GM21717 (cell line): ENCODE measurements around the gene ZCCHC7.

Experiments
- ATAC-seq: cut with Tn5 transposase; IDR thresholded peaks from one replicate; pipeline ENCODE4 v1.9.1; 2021; ENCODE audit warnings: mild to moderate bottlenecking, moderate library complexity; ENCODE audit not compliant: unreplicated experiment

ZCCHC7 gene

DNA sequence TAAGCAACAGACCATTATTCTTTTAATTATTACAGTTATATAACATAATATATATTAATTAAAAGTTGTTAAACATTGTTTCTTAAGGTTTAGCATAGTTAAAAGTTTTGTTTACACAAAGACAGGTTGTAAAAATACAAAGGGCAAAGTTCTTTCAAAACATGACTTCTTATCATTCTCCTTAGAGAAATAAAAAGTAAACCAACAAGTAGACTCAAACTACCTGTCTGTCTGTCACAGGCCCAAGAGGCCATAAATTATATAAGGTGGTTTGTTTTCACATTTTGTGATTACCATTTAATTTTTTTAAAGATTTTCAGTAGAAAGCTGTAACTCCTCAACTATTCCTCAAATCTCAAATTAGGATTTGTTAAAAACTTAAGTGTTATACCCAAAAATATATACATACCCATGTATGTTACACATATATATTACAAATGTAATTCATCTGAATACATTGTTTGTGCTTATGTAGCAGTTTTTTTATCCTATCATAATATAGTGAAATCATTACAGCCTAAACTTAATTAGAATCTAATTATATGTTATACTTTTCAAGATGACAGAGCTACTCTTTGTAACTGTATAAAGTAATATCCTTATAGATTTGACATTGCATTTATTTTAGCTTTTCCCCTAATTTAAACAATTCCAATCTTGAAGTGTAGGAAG, 208.3 kb downstream of the ZCCHC7 start:
- no peak for ATAC-seq

DNA sequence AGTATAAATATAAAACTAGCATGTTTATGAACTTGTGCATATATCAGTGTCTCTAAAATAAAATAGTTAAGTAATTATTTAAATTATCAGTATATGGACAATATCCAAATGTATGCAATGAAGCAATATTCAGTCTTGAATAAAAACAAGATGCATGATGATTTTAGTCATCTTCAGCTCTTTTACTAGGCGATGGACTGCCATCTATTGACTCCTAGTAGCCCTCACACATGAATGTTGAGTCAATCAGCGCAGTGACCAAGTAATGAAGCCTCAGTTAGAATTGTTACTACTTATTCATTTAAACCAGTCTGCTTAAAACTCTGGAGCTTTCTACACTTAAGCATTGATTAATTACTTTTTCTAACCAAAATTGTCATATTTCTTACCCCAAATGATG, 209.2 kb downstream of the ZCCHC7 start:
- ATAC-seq = no peak

DNA sequence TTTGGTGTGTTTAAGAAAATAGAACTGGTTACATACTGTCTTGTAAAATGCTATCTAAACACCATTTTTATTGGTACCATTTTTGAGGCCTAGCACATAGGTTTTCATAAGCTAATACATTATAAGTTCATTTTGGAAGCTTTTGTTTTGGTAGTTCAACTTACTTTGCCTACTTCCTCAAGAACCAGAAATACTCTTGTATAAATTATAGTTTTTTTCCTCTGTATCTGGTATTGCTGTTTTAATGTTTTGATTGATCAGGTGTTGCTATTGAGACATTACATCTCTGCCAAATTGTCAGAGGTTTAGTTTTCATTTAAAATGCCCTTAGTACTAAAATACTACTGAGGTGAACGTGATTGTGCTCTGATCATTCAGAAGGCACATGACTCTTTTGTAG, 211.5 kb downstream of the ZCCHC7 start:
- ATAC-seq = no peak

DNA sequence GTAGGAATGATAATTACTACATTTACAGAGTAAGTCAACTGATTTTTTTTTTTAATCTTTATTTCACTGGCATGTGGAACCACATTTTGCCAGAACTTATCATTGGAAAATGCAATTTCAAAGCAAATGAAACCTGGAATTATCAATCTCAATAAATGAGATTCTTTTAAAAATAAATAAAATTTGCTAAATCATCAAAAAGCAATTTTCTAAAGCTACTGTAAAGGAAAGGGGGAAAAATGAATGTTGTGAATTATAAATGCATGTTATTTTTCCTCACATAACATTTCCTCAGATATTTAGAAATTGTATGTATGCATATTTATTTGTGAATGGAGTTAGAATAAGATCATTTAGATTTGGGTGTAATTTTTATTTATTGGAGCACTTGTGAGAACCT, 212.2 kb downstream of the ZCCHC7 start:
- ATAC-seq = no peak

DNA sequence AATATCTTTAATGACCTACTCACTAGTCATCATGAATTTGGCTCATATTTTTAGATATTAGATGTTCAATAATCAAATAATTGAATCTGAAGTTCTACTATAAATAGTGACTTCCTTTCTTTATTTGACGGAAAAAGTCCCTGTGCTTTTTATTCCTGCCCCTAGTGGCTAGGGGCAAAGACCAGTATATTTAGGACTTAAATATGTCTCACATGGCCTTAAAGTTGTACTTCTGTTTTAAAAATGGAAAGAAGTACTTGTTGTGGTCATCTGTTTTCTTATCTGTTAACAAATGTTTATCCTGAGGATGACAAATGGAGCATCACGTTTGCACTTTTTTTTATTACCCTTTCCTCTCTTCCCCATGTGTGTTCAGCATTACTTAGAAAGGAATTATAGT, 212.9 kb downstream of the ZCCHC7 start:
- no peak for ATAC-seq

DNA sequence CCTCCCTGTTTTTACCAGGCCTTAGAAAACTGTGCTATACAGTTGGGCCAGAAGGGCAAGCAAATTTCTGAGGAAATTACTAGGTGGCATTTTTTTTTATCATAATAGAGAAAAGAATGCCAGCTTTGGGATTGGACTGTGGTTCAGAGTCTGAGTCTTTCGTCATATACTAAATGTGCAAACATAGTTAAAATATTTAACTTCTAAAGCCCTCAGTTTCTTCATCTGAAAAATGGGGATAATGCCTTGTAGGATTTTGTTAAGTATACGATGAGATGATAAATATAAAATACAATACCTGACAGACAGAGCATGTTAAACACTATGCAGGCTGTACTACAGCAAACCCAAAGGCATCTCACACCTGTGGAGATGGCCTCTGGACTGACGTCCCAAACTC, 214.9 kb downstream of the ZCCHC7 start:
- no peak for ATAC-seq

DNA sequence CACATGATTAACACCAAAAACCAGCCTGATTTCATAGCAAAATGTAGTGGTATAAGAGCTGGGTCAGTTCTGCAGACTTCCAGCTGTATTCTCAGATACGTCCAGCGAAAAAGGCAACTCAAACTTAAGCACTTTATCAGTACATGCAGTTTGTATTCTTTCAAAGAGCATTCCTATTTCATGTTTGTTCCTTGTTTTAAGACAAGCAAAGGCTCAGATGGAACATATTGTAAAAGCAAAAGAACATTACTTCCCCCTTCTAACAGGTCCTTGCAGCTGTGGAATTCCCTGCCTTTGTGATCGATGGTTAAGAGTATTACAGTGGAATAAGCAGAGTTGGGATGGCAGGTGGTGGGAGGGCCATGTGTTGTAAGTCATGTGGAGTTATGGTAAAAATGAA, 215.8 kb downstream of the ZCCHC7 start:
- ATAC-seq = no peak

DNA sequence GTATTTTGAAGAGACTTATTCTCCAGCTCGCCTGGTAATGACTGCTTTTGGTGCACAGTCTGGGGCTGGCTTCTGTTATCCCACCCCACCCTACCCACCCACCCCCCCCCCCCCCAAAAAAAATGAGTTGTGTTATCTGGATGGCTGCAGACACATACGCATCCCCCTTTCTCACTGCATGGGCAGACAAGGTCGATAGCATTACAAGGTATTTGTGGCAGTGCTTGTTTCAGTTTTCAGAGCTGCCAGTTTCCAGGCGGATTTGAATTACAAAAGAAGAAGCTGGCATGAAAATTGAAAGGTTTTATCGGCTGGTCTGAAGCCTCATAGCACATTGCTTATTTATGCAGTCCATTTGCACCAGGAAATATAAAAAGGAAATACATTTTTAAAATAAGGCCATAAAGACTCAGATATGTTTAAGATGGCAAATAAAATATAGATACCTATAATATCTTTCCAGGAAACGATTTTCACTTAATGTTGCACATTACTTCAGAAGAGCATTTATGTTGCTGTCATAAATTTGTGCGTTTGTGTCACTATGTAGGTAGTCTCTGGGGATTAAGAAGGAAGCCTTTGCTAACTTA, 217.0 kb downstream of the ZCCHC7 start:
- no peak for ATAC-seq

DNA sequence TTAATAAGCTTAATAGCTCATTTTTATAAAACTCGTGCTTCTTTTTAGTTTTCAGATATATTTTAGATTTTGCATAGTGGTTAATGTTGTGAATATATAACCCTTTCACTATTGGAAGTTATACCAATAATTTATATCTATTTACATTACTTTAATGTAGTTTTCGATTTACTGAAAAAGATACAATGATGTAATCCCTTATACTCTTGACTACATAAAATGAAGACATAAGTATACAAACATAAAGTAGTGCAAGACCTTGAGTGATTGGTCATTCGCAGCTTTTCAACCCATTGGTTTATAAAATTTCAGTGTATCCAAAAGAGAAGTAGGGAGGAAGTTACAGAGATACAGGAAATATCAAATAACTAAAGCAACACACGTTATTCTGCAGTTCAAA, 217.8 kb downstream of the ZCCHC7 start:
- no peak for ATAC-seq

DNA sequence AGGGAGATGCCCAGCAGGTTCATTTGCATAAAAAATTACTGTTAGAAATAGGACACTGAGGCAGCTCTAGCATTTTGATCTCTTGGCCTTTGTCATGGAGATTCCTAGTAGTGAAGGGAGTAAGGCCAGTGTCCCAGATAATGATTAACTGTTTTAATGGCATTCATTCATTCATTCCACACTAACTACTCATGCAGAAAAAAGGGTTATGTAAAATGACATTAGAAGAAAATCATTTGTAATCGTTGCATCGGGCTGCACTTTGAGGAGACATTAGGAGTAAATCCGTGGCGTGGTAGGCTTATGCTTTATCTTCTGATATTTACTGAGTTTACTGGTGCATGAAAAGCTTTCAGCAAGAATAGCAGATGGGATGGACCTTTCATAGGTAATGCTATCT, 219.5 kb downstream of the ZCCHC7 start:
- no peak for ATAC-seq

DNA sequence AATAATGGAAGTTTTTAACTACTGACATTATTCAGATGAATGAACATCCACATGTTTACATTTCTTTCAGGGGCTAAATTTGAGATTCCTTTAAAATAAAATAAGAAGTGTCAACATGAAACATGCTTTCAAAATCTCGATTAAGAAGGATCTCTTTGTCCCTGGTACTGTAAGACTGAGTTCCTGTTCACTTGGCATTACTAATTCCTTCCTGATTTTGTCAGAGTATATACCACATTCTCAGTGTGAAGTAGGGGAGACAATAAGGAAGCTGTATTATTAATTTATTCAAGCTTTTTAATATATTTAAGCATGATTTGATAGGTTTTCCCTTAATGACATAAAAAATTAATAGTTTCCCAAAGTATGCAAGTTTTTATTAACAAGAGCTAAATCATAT, 220.6 kb downstream of the ZCCHC7 start:
- no peak for ATAC-seq

DNA sequence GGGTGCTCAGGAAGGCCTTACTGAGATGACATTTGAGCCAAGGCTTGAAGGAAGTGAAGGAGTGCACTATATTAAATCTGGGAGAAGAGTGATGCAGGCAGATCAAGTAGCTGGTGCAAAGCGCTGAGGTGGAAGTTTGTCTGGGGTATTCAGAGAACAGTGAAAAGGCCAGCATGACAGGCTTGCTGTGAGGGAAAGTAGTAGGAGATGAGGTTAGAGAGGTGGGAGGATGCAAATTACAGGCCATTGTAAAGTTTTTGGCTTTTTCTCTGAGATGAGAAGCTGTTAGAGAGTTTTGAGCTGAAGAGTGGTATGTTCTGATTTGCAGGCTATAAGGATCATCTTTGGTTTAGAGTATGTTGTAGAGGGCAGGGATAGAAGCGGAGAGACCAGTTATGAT, 221.3 kb downstream of the ZCCHC7 start:
- ATAC-seq = no peak

DNA sequence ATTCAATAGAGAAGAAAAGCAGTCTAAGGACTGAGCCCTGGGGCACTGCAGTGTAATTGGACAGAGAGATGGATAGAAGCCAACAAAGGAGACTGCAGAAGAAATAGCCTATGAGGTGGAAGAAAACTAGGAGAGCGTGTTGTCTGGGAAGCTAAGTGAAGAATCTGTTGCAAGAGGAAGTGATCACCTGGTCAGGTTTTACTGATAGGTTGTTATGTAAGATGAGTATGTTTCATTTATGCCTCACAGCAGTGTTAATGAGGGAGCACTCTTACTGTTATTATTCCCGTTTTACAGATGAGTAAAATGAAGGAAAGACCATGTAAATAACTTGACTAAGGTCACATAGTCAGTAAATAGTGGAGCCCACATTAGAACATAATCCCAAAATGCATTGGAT, 222.1 kb downstream of the ZCCHC7 start:
- no peak for ATAC-seq

DNA sequence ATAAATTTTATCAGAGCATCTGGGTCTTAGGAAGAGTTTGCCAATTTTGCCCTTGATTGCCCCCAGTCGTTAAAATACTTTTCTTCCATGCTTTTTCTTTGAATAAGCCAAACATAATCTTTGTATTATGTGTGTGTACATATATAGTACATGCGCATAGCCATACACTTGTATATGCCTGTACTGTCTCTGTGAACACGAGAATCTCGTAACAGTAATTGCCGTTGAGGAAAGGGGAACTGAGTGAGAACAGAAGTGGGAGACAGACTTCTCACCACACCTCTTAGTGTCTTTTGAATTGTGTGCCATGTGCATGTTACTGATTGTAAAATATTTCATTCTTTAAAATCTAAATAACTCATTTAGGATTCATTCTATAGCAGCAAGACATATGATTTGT, 222.5 kb downstream of the ZCCHC7 start:
- no peak for ATAC-seq

DNA sequence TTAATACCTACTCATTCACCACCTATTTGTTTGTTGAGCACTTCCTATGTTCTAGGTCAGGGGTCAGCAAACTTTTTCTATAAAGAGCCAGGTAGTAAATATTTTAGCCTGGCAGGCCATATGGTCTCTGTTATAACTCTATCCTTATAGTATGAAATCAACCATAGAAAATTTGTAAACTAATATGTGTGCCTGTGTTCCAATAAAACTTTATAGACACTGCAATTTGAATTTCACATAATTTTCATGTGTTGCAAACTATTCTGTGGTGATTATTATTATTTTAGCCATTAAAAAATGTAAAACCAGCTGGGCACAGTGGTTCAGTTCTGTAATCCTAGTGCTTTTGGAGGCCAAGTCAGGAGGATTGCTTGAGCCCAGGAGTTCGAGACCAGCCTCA, 223.3 kb downstream of the ZCCHC7 start:
- no peak for ATAC-seq

DNA sequence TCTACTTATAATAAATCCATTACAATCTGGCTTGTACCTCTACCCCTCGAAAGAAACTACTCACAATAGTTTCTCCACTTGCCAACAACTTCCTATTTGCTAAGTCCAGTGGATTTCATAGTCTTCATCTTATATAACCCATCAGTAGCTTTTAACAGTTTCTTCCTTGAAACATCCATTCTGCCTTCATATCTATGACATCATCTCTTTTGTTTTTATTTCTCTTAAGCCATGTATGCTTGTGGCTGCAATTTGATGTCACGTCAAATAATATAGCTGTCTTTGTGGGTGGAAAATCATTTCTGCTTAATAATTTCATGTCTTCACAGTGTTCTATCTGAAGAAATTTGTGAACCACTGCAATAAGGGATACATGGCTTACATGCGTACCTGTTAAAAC, 224.7 kb downstream of the ZCCHC7 start:
- ATAC-seq = no peak

DNA sequence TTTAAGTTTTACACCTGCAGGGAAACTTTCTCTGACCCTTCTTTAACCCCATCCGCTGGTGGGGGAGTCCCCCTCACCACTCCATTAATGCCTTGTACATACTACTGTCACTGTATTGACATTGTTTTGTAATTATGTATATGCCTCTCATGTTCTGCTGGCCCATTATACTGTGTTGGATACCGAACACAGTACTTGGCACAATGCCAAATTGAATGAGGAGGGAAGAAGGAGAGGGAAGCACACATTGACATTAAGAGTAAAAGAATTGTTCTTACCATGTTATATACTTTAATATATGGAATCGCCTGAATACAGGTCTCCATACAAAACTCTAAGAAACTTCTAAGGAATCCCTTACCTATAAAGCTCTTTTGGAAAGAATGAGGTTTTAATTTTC, 228.5 kb downstream of the ZCCHC7 start:
- no peak for ATAC-seq

DNA sequence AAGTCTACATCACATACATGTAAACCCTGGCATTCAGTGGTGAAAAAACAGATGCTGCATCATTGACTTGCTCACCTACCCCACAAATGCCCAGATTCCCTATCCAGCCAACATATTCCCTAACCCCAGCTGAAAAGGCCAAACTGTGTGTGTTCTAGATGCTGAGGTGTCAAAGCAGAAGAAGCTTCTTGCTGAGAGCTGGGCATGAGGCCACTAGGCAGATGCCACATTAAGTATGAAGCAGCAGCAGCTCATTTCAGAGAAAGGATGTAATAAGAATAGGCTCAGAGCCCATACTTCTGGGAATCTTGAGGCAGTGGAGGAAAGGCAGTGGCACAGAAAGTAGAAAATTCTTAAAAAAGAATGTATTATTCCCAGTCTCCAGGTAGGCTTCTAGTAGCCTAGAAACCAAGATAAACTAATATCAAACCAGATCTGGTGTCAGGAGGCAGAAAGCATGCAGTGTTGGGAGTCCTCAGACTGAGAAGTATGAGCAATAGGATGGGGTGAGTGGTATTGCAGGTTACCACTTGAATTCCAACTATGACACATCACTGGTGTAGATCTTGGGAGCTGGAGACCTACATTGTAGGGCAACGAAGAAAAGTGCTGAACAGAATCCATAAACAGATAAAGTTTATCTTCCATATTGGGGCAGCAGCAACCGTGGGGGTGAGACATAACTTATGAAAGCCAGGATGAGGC, 230.3 kb downstream of the ZCCHC7 start:
- no peak for ATAC-seq

DNA sequence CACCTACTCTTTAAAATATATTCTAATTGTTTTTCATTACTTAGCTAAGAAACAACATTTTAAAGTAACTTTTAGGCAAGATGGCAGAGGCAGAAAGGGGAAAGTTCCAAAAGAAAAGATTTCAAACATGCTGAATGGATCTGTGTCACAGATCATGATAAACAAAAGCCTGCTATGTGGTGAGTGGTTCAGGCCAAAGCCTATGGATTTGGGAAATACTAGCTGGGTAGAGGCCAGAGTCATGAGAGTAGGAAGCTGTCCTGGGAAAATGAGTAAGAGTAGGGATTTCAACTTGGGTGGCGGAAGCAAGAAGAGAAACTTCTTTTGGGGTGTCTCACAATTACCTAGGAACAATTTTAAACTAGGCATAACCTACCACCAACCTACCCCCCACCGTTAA, 233.4 kb downstream of the ZCCHC7 start:
- ATAC-seq = no peak

DNA sequence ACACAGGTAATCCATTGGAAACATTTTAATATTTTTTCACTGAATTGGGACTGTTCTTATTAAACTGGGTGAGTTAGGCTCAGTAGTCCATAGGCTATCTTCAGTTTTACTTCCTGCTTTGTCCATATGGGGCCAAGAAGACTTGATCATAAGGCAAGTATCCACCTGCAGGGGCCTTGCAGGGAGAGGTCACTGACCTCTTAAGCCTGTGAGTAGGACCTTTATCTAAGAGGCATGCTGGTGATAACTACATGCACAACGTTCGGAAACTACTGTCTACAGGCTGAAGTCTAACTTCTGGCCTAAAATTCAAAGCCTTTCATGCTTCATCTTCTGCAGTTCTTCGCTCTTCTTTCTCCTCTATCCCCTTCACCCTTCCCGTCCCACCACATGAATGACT, 242.1 kb downstream of the ZCCHC7 start:
- no peak for ATAC-seq

DNA sequence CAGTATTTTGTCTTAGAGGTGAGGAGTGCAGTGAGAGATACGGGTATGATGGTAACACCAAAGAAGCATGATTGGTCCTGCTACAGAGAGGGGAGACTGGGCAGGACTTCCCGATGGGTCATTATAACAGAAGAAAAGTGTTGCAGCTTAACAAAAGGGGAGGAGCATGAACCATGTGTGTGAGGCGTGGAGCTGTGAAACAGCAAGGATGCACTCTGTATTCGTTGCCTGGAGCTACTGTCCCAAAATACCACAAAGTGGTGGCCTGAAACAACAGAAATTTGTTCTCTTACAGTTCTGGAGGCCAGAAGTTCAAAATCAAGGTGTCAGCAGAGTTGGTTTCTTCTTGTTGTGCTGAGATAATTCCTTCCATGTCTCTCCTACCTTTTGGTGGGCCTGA, 242.8 kb downstream of the ZCCHC7 start:
- ATAC-seq = no peak

DNA sequence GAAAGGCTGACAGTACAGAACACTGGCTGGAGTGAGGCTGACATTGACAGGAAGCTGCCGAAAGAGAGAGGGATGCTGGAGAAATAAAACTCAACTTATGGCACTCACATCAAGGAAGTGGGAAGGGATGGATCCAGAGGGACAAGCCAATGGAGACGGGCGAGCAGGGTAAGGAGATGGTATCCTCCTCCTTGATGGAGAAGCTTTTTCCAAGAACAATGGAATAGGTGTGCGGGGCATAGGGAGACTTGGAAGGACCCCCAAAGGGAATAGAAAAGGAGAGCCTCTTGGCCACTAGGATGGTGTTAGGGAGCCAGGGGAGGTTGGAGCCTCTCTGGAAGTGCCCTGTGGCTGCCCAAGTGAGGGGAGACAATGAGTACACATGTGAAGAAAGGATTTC, 243.8 kb downstream of the ZCCHC7 start:
- no peak for ATAC-seq
